ENCODE measurements around the gene PRKCH. TPM values are rescaled to one million over a fixed set of nuclear protein-coding genes. Genes with fewer than 3 reads are reported as not detected.

Gene PRKCH
- total RNA-seq, 1 donor from 2014 or later: 18.4 TPM

DNA sequence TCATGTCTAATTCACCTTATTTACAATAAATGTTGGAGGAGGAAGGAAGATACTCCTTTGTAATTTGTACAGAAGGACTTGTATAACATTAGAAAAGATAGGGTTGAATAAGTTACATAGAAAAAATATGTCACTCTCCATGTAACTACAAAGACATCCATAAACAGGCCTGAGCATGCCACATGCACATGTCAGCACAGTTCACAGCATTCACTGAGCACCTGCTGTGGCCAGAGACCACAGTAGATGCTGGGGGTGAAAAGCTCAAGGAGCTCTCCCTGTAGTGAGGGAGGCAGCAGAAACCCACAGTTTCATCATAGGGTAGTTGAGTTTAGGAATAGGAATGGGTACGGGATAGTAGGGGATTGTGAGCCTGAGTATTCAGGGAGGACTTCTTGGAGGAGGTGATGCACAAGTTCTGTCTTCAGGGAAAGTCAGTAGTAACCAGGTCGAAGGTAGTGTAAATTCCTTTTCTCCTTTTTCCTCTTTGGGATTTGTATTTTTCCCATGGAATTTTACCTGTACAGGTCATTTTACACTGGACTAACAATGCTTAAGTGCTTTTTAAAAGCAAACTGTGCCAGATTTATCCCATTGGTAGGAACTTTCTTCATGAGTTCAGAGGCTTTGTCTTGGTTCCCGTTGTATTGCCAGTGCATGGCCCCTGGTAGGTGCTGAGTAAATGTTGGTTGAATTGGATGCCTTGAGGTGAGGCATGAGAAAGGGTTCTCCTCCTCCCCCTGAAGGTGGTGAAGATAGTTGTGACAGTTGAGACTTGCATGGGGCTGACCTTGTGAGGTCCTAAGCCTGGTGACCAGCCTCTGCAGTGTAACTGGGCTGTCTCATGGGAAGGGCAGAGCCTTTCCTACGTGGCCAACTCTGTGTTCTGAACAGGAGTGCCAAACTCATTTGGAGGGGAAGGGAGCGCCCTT is 20.2 kb downstream of the PRKCH start:
- H3K9me3 ChIP-seq (replicated peaks): no peaks in the 10 kb centered on the region
- H3K27ac ChIP-seq (replicated peaks): peak overlapping the region; percentile 67
- TF ChIP-seq, protein P1, sequence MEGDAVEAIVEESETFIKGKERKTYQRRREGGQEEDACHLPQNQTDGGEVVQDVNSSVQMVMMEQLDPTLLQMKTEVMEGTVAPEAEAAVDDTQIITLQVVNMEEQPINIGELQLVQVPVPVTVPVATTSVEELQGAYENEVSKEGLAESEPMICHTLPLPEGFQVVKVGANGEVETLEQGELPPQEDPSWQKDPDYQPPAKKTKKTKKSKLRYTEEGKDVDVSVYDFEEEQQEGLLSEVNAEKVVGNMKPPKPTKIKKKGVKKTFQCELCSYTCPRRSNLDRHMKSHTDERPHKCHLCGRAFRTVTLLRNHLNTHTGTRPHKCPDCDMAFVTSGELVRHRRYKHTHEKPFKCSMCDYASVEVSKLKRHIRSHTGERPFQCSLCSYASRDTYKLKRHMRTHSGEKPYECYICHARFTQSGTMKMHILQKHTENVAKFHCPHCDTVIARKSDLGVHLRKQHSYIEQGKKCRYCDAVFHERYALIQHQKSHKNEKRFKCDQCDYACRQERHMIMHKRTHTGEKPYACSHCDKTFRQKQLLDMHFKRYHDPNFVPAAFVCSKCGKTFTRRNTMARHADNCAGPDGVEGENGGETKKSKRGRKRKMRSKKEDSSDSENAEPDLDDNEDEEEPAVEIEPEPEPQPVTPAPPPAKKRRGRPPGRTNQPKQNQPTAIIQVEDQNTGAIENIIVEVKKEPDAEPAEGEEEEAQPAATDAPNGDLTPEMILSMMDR (IDR thresholded peaks at IDR 0.05; ENCODE audit: borderline replicate concordance): no peak
- H3K4me1 ChIP-seq: peaks cover 67% of the 10 kb centered on the region
- H3K36me3 ChIP-seq: no peaks in the 10 kb centered on the region
- no peak overlapping the region for H3K4me3 ChIP-seq
- H3K27me3 ChIP-seq (ENCODE audit: low read depth): no peaks in the 10 kb centered on the region
- intact Hi-C loops (cut with micrococcal nuclease): no loop called here
- DNase-seq: no peak

DNA sequence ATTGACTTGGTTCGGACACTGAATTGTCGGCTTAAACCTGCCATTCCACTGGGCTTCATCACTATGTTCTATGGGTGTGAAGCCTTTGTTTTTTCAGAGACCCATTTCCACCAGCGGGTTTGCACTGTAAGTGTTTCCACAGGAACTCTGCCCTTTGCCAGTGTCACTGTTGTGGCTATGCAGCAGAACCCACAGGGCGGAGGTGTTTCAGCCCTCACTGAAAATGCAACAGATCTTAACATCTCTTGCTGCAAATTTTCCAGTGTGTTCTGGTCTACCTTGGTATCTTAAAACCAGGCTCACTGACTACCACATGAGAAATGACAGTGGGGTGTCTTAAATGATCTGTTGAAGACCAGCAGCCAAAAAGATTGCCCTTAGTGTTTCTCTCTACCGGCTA is 21.1 kb downstream of the PRKCH start:
- Histone ChIP-seq H3K36me3 (no peaks in the 10 kb centered on the region), H3K4me3 (no peak overlapping the region), H3K27me3 (ENCODE audit: low read depth) (no peaks in the 10 kb centered on the region), H3K4me1 (peaks cover 67% of the 10 kb centered on the region), H3K9me3 (replicated peaks) (no peaks in the 10 kb centered on the region), H3K27ac (replicated peaks) (peak overlapping the region; percentile 67)
- intact Hi-C loops (cut with micrococcal nuclease): no loop called here
- TF ChIP-seq, protein P1 (IDR thresholded peaks at IDR 0.05; ENCODE audit: borderline replicate concordance): no peak
- DNase-seq: no peak

DNA sequence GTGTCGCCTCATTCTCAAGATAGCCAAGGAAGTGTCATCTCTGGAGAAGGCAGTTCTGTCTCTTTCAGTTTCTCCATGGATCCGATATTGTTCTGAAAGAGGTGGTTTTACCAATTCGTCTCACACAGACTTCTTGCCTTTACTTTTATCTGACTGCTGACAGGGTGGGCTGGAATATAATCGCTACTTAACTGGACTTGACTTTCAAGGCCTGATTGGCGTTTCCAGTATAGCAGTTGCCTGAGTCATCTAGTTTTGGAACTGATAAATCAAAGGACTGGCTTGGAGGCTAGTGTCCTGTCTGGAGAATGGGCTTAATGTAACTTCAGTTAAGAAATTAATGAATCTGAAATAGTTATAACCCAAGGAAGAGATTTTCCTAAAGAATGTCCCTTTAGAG is 21.6 kb downstream of the PRKCH start:
- H3K4me3 ChIP-seq: no peak overlapping the region
- intact Hi-C loops (cut with micrococcal nuclease): no loop called here
- H3K27ac ChIP-seq (replicated peaks): peak overlapping the region; percentile 67

DNA sequence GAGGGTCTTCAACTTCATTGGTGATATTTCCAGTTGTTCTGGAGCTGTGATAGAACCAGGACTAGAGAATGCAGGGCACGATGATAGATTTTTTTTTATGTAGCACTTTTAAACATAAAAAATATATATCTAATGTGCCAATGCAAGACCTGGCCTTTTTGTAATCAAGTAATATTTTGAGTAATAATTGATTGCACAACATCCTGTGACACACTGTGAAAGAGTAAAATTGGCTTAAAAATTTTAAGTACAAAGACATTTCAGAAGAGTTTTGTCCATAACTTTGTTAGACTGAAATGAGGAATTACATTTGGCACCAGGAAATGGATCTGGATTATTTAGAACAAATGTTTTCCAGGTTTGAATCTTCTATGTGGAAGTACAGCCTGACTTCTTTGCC is 22.1 kb downstream of the PRKCH start:
- Histone ChIP-seq H3K27me3 (ENCODE audit: low read depth) (no peaks in the 10 kb centered on the region), H3K27ac (replicated peaks) (peak overlapping the region; percentile 67), H3K36me3 (no peaks in the 10 kb centered on the region), H3K4me1 (peaks cover 67% of the 10 kb centered on the region), H3K4me3 (no peak overlapping the region), H3K9me3 (replicated peaks) (no peaks in the 10 kb centered on the region)
- TF ChIP-seq, protein P1 (IDR thresholded peaks at IDR 0.05; ENCODE audit: borderline replicate concordance): no peak
- DNase-seq: no peak
- intact Hi-C loops (cut with micrococcal nuclease): no loop called here

More for the DNA sequence above, 21.6 kb downstream of the PRKCH start:
- Histone ChIP-seq H3K9me3 (replicated peaks) (no peaks in the 10 kb centered on the region), H3K36me3 (no peaks in the 10 kb centered on the region), H3K27me3 (ENCODE audit: low read depth) (no peaks in the 10 kb centered on the region), H3K4me1 (peaks cover 67% of the 10 kb centered on the region)
- no peak for DNase-seq
- TF ChIP-seq, protein P1 (IDR thresholded peaks at IDR 0.05; ENCODE audit: borderline replicate concordance): no peak

DNA sequence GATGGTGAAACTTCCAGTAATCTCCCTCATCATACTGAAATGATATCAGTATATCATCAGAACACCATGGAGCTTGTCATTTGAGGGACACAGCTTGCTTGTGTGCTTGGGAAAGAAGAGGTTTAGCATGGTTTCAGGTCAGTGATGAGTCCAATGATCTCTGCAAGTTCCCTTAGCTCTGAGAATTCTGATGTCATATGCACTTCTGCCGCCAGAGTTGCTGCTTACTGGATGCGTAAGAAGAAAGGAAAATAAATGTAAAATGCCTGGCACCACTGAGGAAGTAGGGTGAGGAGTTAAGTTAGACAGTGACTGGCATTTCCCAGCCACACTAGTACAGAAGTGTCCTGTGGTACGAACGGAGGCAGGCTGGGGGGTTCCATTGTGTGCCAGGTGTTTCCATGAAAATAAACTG is 22.6 kb downstream of the PRKCH start:
- Histone ChIP-seq H3K4me3 (no peak overlapping the region), H3K27me3 (ENCODE audit: low read depth) (no peaks in the 10 kb centered on the region), H3K4me1 (peaks cover 67% of the 10 kb centered on the region), H3K27ac (replicated peaks) (peak overlapping the region; percentile 67), H3K9me3 (replicated peaks) (no peaks in the 10 kb centered on the region), H3K36me3 (no peaks in the 10 kb centered on the region)
- no peak for DNase-seq
- TF ChIP-seq, protein P1 (IDR thresholded peaks at IDR 0.05; ENCODE audit: borderline replicate concordance): no peak
- intact Hi-C loops (cut with micrococcal nuclease): no loop called here

Data from left ventricle myocardium inferior (tissue), 1 donor.